HG03575 (cell line): Measurements from ENCODE around the gene CINP.
"Not testable (repeated sequence)": the region's sequence is repeated elsewhere in the genome, so short reads cannot be mapped to it uniquely, and the experiment has no call there.

Experiments used
- ATAC-seq: cut with Tn5 transposase; IDR thresholded peaks from one replicate; pipeline ENCODE4 v1.9.1; 2021; ENCODE audit not compliant: unreplicated experiment, insufficient number of reproducible peaks, low FRiP score; ENCODE audit errors: extremely low read depth

Gene CINP

DNA sequence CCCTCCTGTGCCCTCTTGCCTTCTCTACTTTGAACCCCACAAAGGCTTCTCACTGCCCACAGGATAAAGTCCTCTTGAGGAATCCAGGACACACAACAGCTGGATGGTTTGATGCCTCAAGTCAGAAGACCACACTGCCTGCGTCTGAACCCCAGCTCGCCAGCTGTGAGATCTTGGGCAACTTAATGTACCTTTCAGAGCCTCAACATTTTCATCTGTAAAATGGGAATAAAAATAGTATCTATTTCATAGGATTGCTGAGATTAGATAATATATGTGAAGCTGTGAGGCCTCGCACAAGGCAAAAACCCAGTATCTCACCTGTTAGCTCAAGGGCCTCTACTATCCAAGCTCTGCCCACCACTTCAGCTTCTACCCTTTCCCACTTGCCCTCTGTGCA, 2.3 kb downstream of the CINP start:
- ATAC-seq, result no peak

DNA sequence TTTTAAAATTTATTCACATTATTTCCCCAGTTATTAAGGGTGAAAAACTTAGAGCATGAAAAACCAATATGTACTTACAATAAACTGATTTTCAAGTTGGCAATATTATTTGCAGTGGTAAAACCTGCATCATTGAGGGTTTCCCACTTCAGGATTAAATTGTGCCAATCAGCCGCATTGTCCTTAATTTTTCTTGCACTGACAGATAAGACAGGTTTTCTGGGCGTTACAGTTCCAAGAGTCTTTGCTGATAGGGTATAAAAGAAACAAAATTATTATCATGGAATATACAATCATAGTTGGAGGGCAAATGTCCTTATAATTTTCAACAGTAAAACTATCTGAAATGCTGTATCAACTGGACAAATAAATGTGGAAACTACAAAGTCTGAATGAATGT, 3.3 kb downstream of the CINP start:
- ATAC-seq, result no peak

DNA sequence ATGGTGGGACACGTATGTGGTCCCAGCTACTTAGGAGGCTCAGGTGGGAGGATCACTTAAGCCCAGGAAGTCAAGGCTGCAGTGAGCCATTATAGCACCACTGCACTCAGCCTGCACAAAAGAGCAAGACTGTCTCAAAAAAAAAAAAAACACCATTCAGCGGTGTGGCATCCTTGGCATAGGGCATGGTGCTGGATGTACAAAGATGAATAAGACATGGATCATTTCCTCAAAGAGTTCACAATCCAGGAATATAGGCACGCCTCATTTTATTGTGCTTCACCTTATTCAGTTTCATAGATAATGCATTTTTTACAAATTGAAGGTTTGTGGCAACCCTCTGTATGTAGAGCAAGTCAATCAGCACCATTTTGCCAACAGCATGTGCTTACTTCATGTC, 6.4 kb downstream of the CINP start:
- ATAC-seq, result no peak

DNA sequence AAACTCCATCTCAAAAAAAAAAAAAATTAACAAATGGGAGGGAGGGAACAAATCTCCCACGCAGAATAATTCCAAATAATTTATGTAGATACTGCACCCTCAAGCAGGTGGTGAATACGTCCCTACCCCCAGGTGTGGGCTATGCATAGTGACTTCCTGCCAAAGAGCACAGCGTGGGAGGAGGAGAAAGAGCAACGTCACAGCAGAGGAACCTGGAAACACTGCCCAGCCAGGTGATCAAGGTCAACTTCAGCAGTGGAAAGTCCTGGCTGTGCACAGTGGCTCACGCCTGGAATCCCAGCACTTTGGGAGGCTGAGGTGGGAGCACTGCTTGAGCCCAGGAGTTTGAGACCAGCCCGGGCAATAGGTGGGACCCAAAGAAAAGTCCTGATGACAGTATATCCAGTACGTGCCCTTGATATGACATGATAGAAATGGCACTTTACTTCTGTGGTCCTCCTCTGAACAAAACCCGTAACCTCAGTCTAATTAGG, 9.5 kb downstream of the CINP start:
- ATAC-seq, result no peak

DNA sequence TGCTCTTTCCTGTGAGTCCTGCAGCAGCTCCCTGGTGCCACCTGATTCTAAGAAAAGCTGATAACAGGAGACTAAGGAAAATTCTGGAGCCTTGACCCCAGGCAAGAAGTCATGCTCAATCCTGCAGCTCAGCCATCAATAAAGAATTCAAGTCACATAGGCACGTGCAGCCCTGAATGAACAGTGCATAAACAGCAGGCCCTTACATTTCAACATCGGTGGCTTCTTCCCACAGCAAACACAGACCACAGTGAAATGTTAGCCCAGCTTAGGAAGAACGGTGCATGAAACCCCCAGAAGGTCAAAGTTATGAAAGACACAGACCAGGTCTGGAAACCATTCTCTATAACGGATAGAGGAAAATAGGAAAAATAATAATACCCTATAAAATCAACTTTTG, 10.5 kb downstream of the CINP start:
- no peak for ATAC-seq

DNA sequence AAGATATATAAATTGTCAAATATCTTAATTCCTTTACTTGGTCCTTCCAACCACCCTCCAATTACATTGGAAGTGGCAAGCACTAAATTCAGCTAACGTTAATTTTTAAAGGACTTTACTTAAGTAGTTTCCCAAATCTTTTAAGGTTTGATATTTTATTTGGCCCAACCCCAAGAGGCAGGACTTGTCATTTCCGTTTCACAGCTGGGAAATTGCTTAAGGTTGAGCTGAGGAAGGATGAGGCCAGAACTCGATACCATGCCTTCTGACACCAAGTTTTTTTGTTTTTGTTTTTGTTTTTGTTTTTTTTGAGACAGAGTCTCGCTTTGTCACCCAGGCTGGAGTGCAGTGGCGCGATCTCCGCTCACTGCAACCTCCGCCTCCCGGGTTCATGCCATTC, 11.1 kb downstream of the CINP start:
- not testable (repeated sequence) for ATAC-seq

DNA sequence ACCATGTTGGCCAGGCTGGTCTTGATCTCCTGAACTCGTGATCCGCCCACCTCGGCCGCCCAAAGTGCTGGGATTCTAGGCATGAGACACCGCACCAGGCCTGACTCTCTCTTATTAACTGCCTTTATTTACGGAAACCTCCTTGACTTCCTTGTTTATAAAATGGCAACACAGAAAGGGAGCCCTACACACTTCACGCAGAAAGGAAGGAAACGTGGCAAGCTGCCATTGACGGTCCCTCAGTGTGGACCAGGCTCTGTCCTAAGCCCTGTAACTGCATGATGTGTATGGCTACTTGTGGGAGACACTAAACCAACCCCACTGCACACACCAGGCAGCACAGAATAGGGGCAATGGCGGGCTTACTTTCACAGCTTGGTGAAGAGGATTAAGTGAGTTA, 11.7 kb downstream of the CINP start:
- ATAC-seq, result no peak

DNA sequence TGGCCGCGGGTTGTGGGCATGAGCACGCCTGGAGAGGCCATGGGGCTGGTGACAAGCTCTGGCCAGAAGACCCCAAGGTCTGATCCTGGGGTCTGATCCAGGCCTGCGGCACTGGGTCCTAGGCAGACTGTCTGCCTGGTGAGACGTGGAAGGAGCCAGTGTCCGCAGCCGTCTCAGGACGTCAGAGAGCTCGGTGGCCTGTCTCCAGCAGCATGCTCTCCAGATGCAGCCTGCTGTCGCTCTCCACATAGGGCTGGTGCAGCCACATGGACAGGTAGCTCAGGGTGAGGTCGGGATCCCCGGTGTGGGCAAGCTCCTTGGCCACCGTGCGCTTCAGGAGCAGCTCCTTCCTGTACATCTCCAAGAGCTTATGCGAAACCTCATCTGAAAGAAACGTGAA, 14.3 kb downstream of the CINP start:
- no peak for ATAC-seq

DNA sequence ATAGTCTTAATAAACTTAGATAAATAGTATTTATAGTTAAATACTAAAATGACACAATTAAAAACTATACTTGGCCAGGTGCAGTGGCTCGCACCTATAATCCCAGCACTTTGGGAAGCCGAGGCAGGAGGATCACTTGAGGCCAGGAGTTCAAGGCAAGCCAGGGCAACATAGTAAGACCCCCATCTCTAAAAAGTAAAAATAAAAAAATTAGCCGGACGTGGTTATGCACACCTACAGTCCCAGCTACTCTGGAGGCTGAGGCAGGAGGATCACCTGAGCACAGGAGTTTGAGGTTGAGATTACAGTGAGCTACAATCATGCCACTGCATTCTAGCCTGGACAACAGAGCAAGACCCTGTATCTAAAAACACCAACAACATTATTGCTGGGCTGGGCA, 16.0 kb downstream of the CINP start:
- no peak for ATAC-seq

DNA sequence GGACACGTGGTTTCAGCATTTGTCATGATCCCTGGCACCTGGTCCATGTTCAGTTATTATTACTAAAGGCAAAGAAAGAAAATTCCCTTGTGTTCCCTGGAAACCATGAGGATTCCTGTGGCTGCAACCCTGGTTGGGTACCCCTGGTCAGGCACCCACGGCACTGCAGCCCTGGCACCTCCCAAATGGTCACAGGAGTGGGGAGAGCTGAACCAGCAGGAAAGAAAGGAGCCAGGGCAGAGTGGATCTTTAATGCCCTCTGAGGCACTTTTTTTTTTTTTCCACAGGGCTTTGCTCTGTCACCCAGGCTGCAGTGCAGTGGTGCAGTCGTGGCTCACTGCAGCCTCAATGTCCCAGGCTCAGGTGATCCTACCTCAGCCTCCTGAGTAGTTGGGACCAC, 17.5 kb downstream of the CINP start:
- no peak for ATAC-seq

DNA sequence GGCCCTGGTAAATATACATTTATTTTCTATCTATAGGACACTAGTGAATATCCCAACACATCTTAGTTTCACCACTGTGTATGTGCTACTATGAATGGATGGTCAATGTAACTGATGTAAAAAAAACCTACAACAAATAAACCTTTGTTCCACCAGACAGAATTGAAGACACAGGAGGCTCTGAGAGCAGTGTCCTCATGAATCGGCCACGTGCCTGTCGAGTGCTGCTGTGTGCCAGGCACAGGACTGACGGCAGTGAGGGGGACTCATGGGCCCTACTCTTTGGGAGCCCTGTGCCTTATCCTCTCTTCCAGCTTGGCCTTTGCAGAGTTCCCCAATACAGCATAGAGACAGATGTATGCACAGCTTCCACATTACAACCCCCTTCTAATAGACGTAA, 18.2 kb downstream of the CINP start:
- no peak for ATAC-seq

DNA sequence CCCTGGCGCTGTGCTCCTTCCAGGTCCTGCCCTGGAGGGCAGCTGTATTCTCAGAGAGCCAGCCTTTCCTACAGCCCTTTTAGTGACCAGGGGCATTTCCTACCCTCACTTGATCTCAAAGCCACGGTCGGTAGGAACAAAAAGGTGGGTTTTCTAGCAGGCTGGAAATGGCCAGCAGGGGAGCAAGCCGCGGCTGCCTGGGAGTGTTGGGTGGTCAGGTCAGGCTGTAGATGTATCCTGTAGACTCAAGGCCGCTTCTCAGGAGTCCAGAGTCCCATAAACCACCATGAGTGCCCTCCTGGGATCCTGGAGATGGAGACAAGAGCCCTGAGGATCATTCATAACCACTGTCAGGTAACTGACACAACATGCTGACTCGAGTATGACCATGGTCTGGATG, 18.6 kb downstream of the CINP start:
- ATAC-seq, result no peak

DNA sequence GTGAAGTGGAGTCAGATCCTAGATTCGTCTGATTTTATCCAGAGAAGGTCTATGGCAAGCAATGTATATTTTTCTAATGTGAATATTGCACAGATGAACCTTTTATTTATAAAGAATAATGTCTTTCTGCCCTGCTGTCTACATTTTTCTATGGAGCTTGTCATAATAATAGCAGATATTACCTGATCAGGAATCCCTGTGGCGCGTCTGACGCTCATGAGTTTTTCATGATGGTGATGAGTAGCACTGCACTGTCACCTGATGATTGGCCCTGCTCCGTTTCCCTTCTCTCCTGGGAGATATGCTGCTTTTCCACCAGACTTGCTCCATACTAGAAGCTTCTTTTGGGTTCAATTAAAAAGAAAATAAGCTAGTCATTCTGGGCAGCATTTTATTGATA, 20.5 kb downstream of the CINP start:
- ATAC-seq, result no peak

DNA sequence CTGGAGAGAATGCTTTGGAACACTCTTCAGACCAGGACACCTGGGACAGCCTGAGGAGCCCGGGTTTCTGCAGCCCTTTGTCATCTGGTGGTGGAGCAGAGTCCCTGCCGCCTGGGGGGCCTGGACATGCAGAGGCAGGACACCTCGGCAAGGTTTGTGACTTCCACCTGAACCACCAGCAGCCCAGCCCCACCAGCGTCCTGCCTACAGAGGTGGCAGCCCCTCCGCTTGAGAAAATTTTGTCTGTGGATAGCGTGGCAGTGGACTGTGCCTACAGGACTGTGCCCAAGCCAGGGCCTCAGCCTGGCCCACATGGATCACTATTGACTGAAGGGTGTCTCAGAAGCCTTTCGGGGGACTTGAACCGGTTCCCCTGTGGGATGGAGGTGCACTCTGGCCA, 21.1 kb downstream of the CINP start:
- no peak for ATAC-seq

DNA sequence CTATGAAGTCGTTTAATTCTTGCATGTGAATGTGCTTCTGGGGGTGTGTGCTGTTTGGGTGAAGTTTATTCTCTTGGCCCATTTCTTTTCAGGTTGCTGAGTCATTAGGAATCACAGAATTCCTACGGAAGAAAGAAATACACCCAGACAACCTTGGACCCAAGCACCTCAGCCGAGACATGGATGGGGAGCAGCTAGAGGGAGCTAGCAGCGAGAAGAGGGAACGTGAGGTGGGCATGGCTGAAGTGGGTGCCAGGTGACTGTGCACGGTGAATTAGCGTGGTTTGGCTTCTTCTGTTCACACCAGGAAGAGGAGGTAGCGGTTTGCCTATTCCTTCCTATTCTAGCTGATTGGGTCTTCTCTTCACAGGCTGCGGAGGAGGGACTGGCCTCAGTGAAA, 24.0 kb downstream of the CINP start:
- no peak for ATAC-seq

DNA sequence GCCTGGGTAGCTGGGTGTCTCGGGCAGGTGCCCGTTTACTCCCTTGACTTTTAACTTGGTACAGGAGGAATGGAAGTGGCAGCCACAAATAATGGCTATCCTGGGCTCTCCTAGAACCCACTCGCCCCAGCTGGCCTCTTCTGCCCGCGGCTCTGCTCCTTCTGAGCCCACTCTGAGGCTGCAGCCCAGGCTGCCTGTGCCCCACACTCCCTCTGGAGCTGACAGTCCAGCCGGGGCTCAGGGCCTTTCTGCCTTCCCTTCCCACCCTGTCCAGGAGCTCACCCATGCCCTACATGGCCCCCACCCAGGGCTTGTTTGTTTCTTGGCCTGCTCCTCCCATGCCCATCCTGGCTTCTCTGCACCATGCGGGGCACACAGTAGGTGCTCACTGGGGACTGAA, 27.5 kb downstream of the CINP start:
- no peak for ATAC-seq

DNA sequence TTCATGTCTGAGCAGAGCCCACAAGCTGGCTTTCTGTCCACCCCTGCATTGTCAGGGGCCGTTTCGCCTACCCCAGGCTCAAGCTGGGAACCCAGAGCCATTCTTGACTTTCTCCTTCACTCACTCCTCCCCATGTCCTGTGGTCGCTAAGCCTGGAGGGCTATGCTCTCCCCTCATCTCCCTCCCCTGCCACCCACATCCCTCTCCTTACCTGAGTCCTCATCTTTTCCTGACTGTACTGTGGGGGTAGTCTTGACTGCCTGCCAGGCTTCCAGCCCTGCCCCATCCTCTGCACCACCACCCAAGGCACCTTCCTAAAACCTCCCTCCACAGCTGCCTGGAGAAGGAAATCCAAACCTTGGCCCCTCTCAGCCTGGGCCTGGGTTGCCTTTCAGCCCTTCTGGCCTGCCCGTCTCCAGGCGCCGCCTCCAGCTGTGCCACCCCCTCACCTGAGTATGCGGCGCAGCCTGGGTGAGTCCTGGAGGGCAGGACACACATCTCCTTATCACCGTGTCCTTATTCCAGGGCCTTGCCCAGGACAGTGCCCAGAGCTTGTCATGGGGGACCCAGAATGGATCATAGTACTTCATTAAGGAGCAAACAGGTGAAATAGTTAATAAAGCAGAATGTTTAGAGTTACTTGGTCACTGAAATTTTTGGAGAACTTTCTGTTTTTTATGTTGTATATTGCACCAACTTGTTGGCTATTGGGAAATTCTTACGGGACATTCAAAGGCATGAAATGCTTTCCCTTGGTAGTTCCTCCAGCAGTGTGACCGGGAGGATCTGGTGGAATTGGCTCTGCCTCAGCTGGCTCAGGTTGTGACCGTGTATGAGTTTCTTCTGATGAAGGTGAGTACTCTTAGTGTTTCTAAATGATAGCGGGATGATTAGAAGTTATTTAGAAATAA, 28.6 kb downstream of the CINP start:
- no peak for ATAC-seq

DNA sequence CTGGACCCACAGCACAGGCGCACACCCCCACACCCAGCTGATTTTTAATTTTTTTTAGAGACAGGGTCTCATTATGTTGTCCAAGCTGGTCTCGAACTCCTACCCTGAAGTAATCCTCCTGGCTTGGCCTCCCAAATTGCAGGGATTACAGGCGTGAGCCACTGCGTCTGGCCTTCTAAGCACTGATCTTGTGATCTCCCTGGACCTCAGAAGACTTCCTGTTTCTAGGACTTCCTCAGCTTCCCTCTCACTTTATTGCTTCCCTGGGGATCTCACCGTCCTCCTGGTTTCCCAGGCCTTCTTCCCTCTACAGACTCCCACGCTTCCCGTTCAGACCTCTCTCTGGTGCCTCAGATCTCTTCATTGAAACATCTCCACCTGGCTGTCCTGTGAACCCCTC, 29.3 kb downstream of the CINP start:
- no peak for ATAC-seq

DNA sequence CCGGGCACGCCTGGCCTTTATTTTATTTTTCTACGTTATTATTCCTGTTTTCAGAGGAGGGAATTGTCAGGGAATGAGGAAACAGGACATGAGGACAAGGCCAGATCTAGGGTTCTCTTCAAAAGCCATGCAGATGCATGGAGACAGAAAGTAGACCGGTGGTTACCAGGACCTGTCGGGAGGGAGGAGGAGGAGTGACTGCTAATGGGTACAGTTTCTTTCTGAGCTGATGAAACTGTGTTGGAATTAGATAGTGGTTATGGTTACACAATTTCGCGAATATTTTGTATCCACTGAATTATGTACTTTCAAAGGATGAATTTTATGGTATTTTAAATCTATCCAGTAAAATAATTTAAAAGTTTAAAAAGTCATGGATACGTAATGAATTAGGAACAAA, 31.9 kb downstream of the CINP start:
- no peak for ATAC-seq

DNA sequence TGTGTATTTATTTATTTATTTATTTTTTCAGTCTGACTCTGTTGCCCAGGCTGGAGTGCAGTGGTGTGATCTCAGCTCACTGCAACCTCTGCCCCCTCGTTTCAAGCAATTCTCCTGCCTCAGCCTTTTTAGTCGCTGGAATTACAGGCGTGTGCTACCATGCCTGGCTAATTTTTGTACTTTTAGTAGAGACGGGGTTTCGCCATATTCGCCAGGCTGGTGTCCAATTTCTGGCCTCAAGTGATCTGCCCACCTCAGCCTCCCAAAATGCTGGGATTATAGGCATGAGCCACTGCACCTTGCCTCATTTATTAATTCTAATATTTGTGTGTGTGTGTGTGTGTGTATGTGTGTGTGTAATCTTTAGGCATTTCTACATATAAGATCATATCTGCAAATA, 33.3 kb downstream of the CINP start:
- not testable (repeated sequence) for ATAC-seq

DNA sequence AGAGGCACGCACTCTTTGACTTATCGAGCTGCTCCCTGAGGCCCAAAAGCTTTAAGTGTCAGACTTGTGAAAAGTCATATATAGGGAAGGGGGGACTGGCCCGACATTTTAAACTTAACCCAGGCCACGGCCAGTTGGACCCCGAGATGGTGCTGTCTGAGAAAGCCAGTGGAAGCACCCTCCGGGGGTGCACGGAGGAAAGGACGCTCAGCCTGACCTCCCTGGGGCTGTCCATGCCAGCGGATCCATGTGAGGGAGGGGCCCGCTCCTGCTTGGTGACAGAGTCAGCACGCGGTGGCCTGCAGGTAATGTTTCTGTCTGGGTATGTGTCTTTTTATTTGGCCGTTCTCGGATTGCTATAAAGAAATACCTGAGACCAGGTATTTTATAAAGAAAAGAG, 36.1 kb downstream of the CINP start:
- ATAC-seq, result no peak
